Vagina (tissue), 2 donors: ENCODE results near the gene NPAS2.

Experiments used
- POLR2A ChIP-seq, 2 donors: fragments of 450-650 bp; IDR thresholded peaks; one replicate each; pipeline ENCODE4 v1.6.1; 2017; ENCODE audit warnings: antibody characterized with exemption in 2 of 2, mild to moderate bottlenecking in 2 of 2, moderate library complexity in 2 of 2
- POLR2AphosphoS5 ChIP-seq, 2 donors: sonication (generic); formaldehyde crosslinking; IDR thresholded peaks; one replicate each; pipeline ENCODE4 v1.9.0; 2017; ENCODE audit warnings: antibody characterized with exemption in 2 of 2, mild to moderate bottlenecking in 2 of 2, low read depth in 1 of 2; ENCODE audit not compliant: insufficient read depth in 1 of 2
- TF ChIP-seq, protein P1 (sequence below), 3 experiments: fragments of 450-650 bp in 2 of 3; fragments of 200-600 bp in 1 of 3; sonication (generic) in 1 of 3; IDR thresholded peaks; one replicate each; pipeline ENCODE4 v1.5.1; 2017 to 2019; ENCODE audit warnings: antibody characterized with exemption in 3 of 3, mild to moderate bottlenecking in 2 of 3, moderate library complexity in 2 of 3

DNA sequence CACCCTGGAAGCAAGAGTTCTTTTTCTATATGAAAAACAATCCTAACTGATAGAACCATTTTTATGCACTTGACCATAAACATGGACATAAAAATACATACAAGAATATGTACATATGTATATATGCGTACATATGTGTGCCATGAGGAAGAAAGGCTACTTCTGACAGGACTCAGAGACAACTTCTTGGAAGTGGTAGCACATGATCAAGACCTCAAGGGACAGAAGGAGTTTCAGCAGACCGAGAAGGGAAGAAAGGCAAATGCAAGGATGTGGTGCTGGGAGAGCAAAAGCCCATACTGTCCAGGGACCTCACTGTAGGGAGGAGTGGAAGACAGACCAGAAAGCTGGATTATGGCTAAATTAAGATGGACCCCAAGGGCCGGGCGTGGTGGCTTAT, 11.4 kb upstream of the NPAS2 start:
- TF ChIP-seq POLR2A (IDR thresholded peaks at IDR 0.05) (no peak), POLR2AphosphoS5 (IDR thresholded peaks at IDR 0.05; ENCODE audit: insufficient read depth in 1 of 2, low read depth in 1 of 2) (no peak)
- TF ChIP-seq, protein P1, sequence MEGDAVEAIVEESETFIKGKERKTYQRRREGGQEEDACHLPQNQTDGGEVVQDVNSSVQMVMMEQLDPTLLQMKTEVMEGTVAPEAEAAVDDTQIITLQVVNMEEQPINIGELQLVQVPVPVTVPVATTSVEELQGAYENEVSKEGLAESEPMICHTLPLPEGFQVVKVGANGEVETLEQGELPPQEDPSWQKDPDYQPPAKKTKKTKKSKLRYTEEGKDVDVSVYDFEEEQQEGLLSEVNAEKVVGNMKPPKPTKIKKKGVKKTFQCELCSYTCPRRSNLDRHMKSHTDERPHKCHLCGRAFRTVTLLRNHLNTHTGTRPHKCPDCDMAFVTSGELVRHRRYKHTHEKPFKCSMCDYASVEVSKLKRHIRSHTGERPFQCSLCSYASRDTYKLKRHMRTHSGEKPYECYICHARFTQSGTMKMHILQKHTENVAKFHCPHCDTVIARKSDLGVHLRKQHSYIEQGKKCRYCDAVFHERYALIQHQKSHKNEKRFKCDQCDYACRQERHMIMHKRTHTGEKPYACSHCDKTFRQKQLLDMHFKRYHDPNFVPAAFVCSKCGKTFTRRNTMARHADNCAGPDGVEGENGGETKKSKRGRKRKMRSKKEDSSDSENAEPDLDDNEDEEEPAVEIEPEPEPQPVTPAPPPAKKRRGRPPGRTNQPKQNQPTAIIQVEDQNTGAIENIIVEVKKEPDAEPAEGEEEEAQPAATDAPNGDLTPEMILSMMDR (IDR thresholded peaks at IDR 0.05): no peak
